Measurements from ENCODE around the gene LAPTM4A. TPM values are rescaled to one million over a fixed set of nuclear protein-coding genes. Genes with fewer than 3 reads are reported as not detected.

The LAPTM4A gene
- total RNA-seq, 1 experiment from 2014 or later, result 160 TPM

GRCh38 chr2:20044778-20045177, 6.7 kb downstream of the LAPTM4A start:
- intact Hi-C loops (cut with micrococcal nuclease), result no loop called here
- no peak for TF ChIP-seq CTCF (IDR thresholded peaks at IDR 0.05; ENCODE audit: unreplicated experiment)
- no TSS peak for BruUV-seq (replicated peaks)
- peaks cover 21% of the 10 kb centered on the region for H3K36me3 Mint-ChIP-seq (ENCODE audit: insufficient read depth, unreplicated experiment)
- no peak overlapping the region for H3K27ac Mint-ChIP-seq (ENCODE audit: low read depth, unreplicated experiment)
- ChIA-PET CTCF (interaction anchor here (0.9 to 5.7 kb wide), 2 partner anchors 30 to 246 kb away, joined by 4 to 32 read pairs; no protein-coding TSS in a partner anchor), POLR2A (interaction anchor here (0.9 to 12.5 kb wide), 3 partner anchors 7 to 27 kb away, joined by 3 to 96 read pairs (median 6); partner anchors contain the start of gene LAPTM4A)
- peaks cover 39% of the 10 kb centered on the region for H3K4me1 Mint-ChIP-seq (ENCODE audit: insufficient read depth, unreplicated experiment)
- H3K4me3 Mint-ChIP-seq (ENCODE audit: unreplicated experiment), result no peak overlapping the region
- H3K27me3 Mint-ChIP-seq (ENCODE audit: insufficient read depth, unreplicated experiment), result no peaks in the 10 kb centered on the region
- H3K9me3 Mint-ChIP-seq (ENCODE audit: unreplicated experiment), result no peaks in the 10 kb centered on the region
- no peak for DNase-seq (ENCODE audit: unreplicated experiment)

- Mint-ChIP-seq H3K4me1 (ENCODE audit: insufficient read depth, unreplicated experiment) (peaks cover 17% of the 10 kb centered on the region), H3K27ac (ENCODE audit: low read depth, unreplicated experiment) (no peak overlapping the region), H3K27me3 (ENCODE audit: insufficient read depth, unreplicated experiment) (no peaks in the 10 kb centered on the region), H3K36me3 (ENCODE audit: insufficient read depth, unreplicated experiment) (peaks cover 42% of the 10 kb centered on the region), H3K4me3 (ENCODE audit: unreplicated experiment) (no peak overlapping the region), H3K9me3 (ENCODE audit: unreplicated experiment) (no peaks in the 10 kb centered on the region)
- ChIA-PET CTCF (interaction anchor here (5.7 kb wide), 1 partner anchor 27 kb away, joined by 32 read pairs; no protein-coding TSS in a partner anchor), POLR2A (interaction anchor here (0.7 to 12.5 kb wide), 6 partner anchors 9 to 28 kb away, joined by 3 to 96 read pairs (median 6); partner anchors contain the start of gene LAPTM4A)
- TF ChIP-seq CTCF (IDR thresholded peaks at IDR 0.05; ENCODE audit: unreplicated experiment), result no peak
- intact Hi-C loops (cut with micrococcal nuclease), result no loop called here
- DNase-seq (ENCODE audit: unreplicated experiment), result no peak
- BruUV-seq (replicated peaks), result no TSS peak
Observed at GRCh38 chr2:20042531-20042930, 8.9 kb downstream of the LAPTM4A start.

GRCh38 chr2:20040489-20041172, 10.8 kb downstream of the LAPTM4A start:
- Mint-ChIP-seq H3K9me3 (ENCODE audit: unreplicated experiment) (no peaks in the 10 kb centered on the region), H3K27me3 (ENCODE audit: insufficient read depth, unreplicated experiment) (no peaks in the 10 kb centered on the region), H3K4me1 (ENCODE audit: insufficient read depth, unreplicated experiment) (peaks cover 20% of the 10 kb centered on the region), H3K4me3 (ENCODE audit: unreplicated experiment) (no peak overlapping the region), H3K27ac (ENCODE audit: low read depth, unreplicated experiment) (peak overlapping the region; percentile 47), H3K36me3 (ENCODE audit: insufficient read depth, unreplicated experiment) (peaks cover 61% of the 10 kb centered on the region)
- ChIA-PET CTCF (interaction anchor here (0.6 to 5.7 kb wide), 6 partner anchors 25 to 286 kb away, joined by 3 to 32 read pairs (median 4); no protein-coding TSS in a partner anchor), POLR2A (interaction anchor here (1.0 to 12.5 kb wide), 5 partner anchors 11 to 29 kb away, joined by 3 to 96 read pairs (median 6); partner anchors contain the start of gene LAPTM4A)
- TF ChIP-seq CTCF (IDR thresholded peaks at IDR 0.05; ENCODE audit: unreplicated experiment), result no peak
- peak; percentile 47 for DNase-seq (ENCODE audit: unreplicated experiment)
- no TSS peak for BruUV-seq (replicated peaks)
- intact Hi-C loops (cut with micrococcal nuclease), result no loop called here

GRCh38 chr2:20037660-20038059, 13.8 kb downstream of the LAPTM4A start:
- peaks cover 20% of the 10 kb centered on the region for H3K4me1 Mint-ChIP-seq (ENCODE audit: insufficient read depth, unreplicated experiment)
- no peak for DNase-seq (ENCODE audit: unreplicated experiment)
- H3K27me3 Mint-ChIP-seq (ENCODE audit: insufficient read depth, unreplicated experiment), result no peaks in the 10 kb centered on the region
- POLR2A ChIA-PET, result interaction anchor here (12.5 kb wide), 1 partner anchor 14 kb away, joined by 96 read pairs; the partner anchor contains the start of gene LAPTM4A
- H3K9me3 Mint-ChIP-seq (ENCODE audit: unreplicated experiment), result no peaks in the 10 kb centered on the region
- H3K4me3 Mint-ChIP-seq (ENCODE audit: unreplicated experiment), result no peak overlapping the region
- TF ChIP-seq CTCF (IDR thresholded peaks at IDR 0.05; ENCODE audit: unreplicated experiment), result no peak
- no TSS peak for BruUV-seq (replicated peaks)
- CTCF ChIA-PET, result interaction anchor here (0.7 to 4.9 kb wide), 7 partner anchors 11 to 274 kb away, joined by 3 to 44 read pairs (median 4); no protein-coding TSS in a partner anchor
- H3K27ac Mint-ChIP-seq (ENCODE audit: low read depth, unreplicated experiment), result no peak overlapping the region
- intact Hi-C loops (cut with micrococcal nuclease), result no loop called here
- peaks cover 76% of the 10 kb centered on the region for H3K36me3 Mint-ChIP-seq (ENCODE audit: insufficient read depth, unreplicated experiment)

All from MCF 10A (cell line).